HepG2 (cell line): ENCODE results near the gene RHBDF2. TPM values are rescaled to one million over a fixed set of nuclear protein-coding genes. Genes with fewer than 3 reads are reported as not detected.

Source experiments
- AGO1 ChIP-seq: fragments of 200-400 bp; formaldehyde crosslinking; IDR thresholded peaks from 2 replicates; pipeline ENCODE4 v1.6.1; 2017; ENCODE audit warnings: mild to moderate bottlenecking, low read depth, low read length, moderate library complexity; ENCODE audit not compliant: poor library complexity, severe bottlenecking
- FOXC1 ChIP-seq: sonication (generic); formaldehyde crosslinking; IDR thresholded peaks from 2 replicates; pipeline ENCODE4 v1.8.0; 2022; ENCODE audit warnings: mild to moderate bottlenecking, missing genetic modification reagents, borderline replicate concordance
- NPAS2 ChIP-seq: sonication (generic); formaldehyde crosslinking; IDR thresholded peaks from 2 replicates; pipeline ENCODE4 v1.8.0; 2022; ENCODE audit warnings: mild to moderate bottlenecking, missing genetic modification reagents, borderline replicate concordance
- SRY ChIP-seq: sonication (generic); formaldehyde crosslinking; IDR thresholded peaks from 2 replicates; pipeline ENCODE4 v1.8.0; 2022; ENCODE audit warnings: mild to moderate bottlenecking, missing genetic modification reagents
- ZBTB8A ChIP-seq: sonication (generic); formaldehyde crosslinking; IDR thresholded peaks from 2 replicates; pipeline ENCODE4 v1.4.0; 2020; ENCODE audit warnings: mild to moderate bottlenecking, low read depth, missing genetic modification reagents, borderline replicate concordance
- ZFYVE20 ChIP-seq: sonication (generic); formaldehyde crosslinking; IDR thresholded peaks from 2 replicates; pipeline ENCODE4 v1.8.0; 2023; ENCODE audit warnings: low read depth, mild to moderate bottlenecking, moderate library complexity, missing genetic modification reagents, borderline replicate concordance
- ZNF367 ChIP-seq: sonication (generic); formaldehyde crosslinking; IDR thresholded peaks from 2 replicates; pipeline ENCODE4 v1.4.0; 2020; ENCODE audit warnings: missing genetic modification reagents, borderline replicate concordance
- ZNF460 ChIP-seq: sonication (generic); formaldehyde crosslinking; IDR thresholded peaks from 2 replicates; pipeline ENCODE4 v1.5.1; 2020; ENCODE audit warnings: missing genetic modification reagents, mild to moderate bottlenecking, borderline replicate concordance
- ZNF609 ChIP-seq: sonication (generic); formaldehyde crosslinking; IDR thresholded peaks from 2 replicates; pipeline ENCODE4 v1.4.0; 2020; ENCODE audit warnings: mild to moderate bottlenecking, missing genetic modification reagents, borderline replicate concordance
- ZNF678 ChIP-seq: sonication (generic); formaldehyde crosslinking; IDR thresholded peaks from 2 replicates; pipeline ENCODE4 v1.4.0; 2020; ENCODE audit warnings: mild to moderate bottlenecking, missing genetic modification reagents
- polyA plus RNA-seq, 8 experiments: library from polyadenylated mRNA; depleted of rRNA in 3 of 8; stranded (reverse) in 7 of 8; unstranded in 1 of 8; fragments of >200 nt; fragmentation: Illumina TruSeq in 4 of 8; extraction: Trizol in 4 of 8; gene quantifications; 2 replicates each; pipeline versions ENCODE4 v1.2.1 to v1.2.3, GENCODE V29; 2011 to 2016; ENCODE audit warnings: low read depth in 4 of 8, missing spikeins in 1 of 8, mixed read lengths in 1 of 8; ENCODE audit not compliant: insufficient read depth in 1 of 8
- total RNA-seq, 5 experiments: library from RNA; depleted of rRNA; stranded (reverse); fragments of >200 nt; fragmentation: Illumina TruSeq; extraction: Trizol; gene quantifications; 2 replicates each; pipeline ENCODE4 v1.2.3, GENCODE V29; 2016; ENCODE audit warnings: low read depth in 1 of 5
- TF ChIP-seq, protein P1 (sequence below): sonication (generic); formaldehyde crosslinking; conservative IDR thresholded peaks from 2 replicates; pipeline ENCODE4 v1.4.0; 2020; ENCODE audit warnings: missing genetic modification reagents
- TF ChIP-seq, protein P2 (sequence below): sonication (generic); formaldehyde crosslinking; IDR thresholded peaks from 2 replicates; pipeline ENCODE4 v1.4.0; 2020; ENCODE audit warnings: missing genetic modification reagents, borderline replicate concordance

RHBDF2 gene
- total and polyA plus RNA-seq, 2 of the 13 experiments (the other 11 are each of a cell fraction or from before 2014, with no cell fraction given) = 7.8 to 24.2 TPM

DNA sequence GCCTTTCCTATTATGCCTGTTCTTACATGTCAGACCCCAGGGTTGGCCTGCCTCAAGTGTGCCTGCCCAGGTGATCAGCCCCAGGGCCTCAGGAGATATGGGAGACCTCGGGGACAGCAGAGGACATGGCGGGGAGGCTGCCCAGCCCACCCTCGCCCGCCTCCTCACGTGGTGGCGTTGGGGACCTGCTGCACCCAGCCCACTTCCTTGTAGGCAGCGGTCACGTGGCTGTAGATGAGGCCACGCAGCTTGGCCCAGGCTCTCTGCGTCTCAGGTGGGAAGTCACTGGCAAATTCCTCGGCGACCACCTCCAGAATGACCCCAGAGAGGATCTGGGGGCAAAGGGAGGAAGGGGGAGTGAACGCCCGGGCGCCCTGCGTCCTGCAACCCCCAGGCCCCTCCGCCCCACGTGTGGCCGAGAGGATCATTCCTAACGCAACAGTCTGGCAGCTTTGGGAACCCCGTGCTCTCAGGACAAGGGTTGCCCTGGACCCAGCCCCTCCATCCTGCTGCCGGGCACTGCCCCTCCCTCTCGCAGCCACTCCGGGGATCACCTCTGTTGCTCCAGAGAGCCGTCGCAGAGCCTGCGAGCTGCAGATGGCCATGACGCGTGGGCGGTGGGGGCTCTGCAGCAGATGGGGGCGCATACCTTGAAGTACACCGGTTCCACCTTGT, 29.7 kb upstream of the RHBDF2 start (continued):
- TF ChIP-seq, protein P1, sequence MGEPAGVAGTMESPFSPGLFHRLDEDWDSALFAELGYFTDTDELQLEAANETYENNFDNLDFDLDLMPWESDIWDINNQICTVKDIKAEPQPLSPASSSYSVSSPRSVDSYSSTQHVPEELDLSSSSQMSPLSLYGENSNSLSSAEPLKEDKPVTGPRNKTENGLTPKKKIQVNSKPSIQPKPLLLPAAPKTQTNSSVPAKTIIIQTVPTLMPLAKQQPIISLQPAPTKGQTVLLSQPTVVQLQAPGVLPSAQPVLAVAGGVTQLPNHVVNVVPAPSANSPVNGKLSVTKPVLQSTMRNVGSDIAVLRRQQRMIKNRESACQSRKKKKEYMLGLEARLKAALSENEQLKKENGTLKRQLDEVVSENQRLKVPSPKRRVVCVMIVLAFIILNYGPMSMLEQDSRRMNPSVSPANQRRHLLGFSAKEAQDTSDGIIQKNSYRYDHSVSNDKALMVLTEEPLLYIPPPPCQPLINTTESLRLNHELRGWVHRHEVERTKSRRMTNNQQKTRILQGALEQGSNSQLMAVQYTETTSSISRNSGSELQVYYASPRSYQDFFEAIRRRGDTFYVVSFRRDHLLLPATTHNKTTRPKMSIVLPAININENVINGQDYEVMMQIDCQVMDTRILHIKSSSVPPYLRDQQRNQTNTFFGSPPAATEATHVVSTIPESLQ (CRISPR knock-in tag) = no peak
- no peak for TF ChIP-seq ZBTB8A (CRISPR knock-in tag)
- no peak for TF ChIP-seq FOXC1 (CRISPR knock-in tag)
- TF ChIP-seq ZNF367 = no peak
- TF ChIP-seq ZNF609 (CRISPR knock-in tag) = no peak
- TF ChIP-seq ZNF460 (CRISPR knock-in tag) = no peak
- TF ChIP-seq, protein P2, sequence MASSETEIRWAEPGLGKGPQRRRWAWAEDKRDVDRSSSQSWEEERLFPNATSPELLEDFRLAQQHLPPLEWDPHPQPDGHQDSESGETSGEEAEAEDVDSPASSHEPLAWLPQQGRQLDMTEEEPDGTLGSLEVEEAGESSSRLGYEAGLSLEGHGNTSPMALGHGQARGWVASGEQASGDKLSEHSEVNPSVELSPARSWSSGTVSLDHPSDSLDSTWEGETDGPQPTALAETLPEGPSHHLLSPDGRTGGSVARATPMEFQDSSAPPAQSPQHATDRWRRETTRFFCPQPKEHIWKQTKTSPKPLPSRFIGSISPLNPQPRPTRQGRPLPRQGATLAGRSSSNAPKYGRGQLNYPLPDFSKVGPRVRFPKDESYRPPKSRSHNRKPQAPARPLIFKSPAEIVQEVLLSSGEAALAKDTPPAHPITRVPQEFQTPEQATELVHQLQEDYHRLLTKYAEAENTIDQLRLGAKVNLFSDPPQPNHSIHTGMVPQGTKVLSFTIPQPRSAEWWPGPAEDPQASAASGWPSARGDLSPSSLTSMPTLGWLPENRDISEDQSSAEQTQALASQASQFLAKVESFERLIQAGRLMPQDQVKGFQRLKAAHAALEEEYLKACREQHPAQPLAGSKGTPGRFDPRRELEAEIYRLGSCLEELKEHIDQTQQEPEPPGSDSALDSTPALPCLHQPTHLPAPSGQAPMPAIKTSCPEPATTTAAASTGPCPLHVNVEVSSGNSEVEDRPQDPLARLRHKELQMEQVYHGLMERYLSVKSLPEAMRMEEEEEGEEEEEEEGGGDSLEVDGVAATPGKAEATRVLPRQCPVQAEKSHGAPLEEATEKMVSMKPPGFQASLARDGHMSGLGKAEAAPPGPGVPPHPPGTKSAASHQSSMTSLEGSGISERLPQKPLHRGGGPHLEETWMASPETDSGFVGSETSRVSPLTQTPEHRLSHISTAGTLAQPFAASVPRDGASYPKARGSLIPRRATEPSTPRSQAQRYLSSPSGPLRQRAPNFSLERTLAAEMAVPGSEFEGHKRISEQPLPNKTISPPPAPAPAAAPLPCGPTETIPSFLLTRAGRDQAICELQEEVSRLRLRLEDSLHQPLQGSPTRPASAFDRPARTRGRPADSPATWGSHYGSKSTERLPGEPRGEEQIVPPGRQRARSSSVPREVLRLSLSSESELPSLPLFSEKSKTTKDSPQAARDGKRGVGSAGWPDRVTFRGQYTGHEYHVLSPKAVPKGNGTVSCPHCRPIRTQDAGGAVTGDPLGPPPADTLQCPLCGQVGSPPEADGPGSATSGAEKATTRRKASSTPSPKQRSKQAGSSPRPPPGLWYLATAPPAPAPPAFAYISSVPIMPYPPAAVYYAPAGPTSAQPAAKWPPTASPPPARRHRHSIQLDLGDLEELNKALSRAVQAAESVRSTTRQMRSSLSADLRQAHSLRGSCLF (CRISPR knock-in tag) = no peak
- TF ChIP-seq NPAS2 (CRISPR knock-in tag) = no peak
- TF ChIP-seq ZFYVE20 (CRISPR knock-in tag) = no peak
- no peak for TF ChIP-seq ZNF678 (CRISPR knock-in tag)
- 0 out of 2 replicates have a peak, but pooled peaks have one; percentile 25 for TF ChIP-seq SRY (CRISPR knock-in tag)
- TF ChIP-seq AGO1 = peak; percentile 45
